GM12878 (cell line): Measurements from ENCODE around the gene CACNA1E. TPM values are rescaled to one million over a fixed set of nuclear protein-coding genes. Genes with fewer than 3 reads are reported as not detected.

ENCODE experiments used
- ATAC-seq: fragments of 200-7000 bp; cut with Tn5 transposase; 3 replicates; pipeline ENCODE4 v1.9.1; 2020; ENCODE audit warnings: mild to moderate bottlenecking, moderate library complexity
- BruUV-seq: library from RNA; stranded (reverse); fragments of 400-500 nt; replicated peaks from 2 replicates; lab custom pipeline; 2021; lab: Mats Ljungman, UMichigan
- CTCF ChIA-PET: fragments of 300-600 bp; sonication (Branson Sonifier 250); formaldehyde crosslinking; extraction: SDS; loops from one replicate; lab custom pipeline; 2021; ENCODE audit warnings: inconsistent platforms; lab: Yijun Ruan, JAX
- POLR2A ChIA-PET: fragments of 350-600 bp; formaldehyde crosslinking; extraction: SDS; loops from one replicate; lab custom pipeline; 2021; ENCODE audit warnings: inconsistent platforms; lab: Charles Lee
- RAD21 ChIA-PET: fragments of 300-600 bp; sonication (Branson Sonifier 250); formaldehyde crosslinking; loops from one replicate; lab custom pipeline; 2023; ENCODE audit warnings: antibody characterized with exemption; ENCODE audit not compliant: unreplicated experiment; lab: Charles Lee
- SMC1A ChIA-PET: fragments of 300-600 bp; sonication (Branson Sonifier 250); formaldehyde crosslinking; loops from one replicate; lab custom pipeline; 2023; ENCODE audit not compliant: unreplicated experiment, uncharacterized antibody; lab: Charles Lee
- DNase-seq: peaks from one replicate; pipeline ENCODE4 v3.0.0-alpha.2; 2011; ENCODE audit warnings: low read depth, low spot score
- FAIRE-seq: peaks from 3 replicates; lab custom pipeline; 2011; peaks lifted over from hg19 to GRCh38; lab: Jason Lieb, UNC
- H2AFZ ChIP-seq: 2 replicates; pipeline ENCODE4 v1.6.0; 2011; ENCODE audit warnings: low read depth, low read length, control low read depth; ENCODE audit not compliant: control insufficient read depth
- H3K27ac ChIP-seq: 2 replicates; pipeline ENCODE4 v1.5.1; 2011; ENCODE audit warnings: control low read depth; ENCODE audit not compliant: control insufficient read depth, insufficient read depth
- H3K27me3 ChIP-seq, 2 experiments: replicated peaks in 1 of 2; 2 replicates each; pipeline versions ENCODE4 v1.6.0 to v1.6.1; 2011; ENCODE audit warnings: low read length in 1 of 2; ENCODE audit not compliant: control insufficient read depth in 2 of 2, insufficient read depth in 2 of 2
- H3K36me3 ChIP-seq, 2 experiments: 2 replicates each; pipeline ENCODE4 v1.5.1; 2011; ENCODE audit warnings: low read length in 1 of 2; ENCODE audit not compliant: control insufficient read depth in 2 of 2, insufficient read depth in 2 of 2
- H3K4me1 ChIP-seq: 2 replicates; pipeline ENCODE4 v1.6.1; 2011; ENCODE audit warnings: mild to moderate bottlenecking, low read length, moderate library complexity, mixed read lengths; ENCODE audit not compliant: control insufficient read depth, insufficient read depth
- H3K4me2 ChIP-seq: 2 replicates; pipeline ENCODE4 v1.6.0; 2011; ENCODE audit warnings: control low read depth; ENCODE audit not compliant: control insufficient read depth, insufficient read depth
- H3K4me3 ChIP-seq: fragments of 200-600 bp; sonication (generic); 2 replicates; pipeline ENCODE4 v1.5.1; 2016
- H3K79me2 ChIP-seq: 2 replicates; pipeline ENCODE4 v1.6.0; 2011; ENCODE audit warnings: low read length; ENCODE audit not compliant: control insufficient read depth, insufficient read depth
- H3K9ac ChIP-seq: 2 replicates; pipeline ENCODE4 v1.8.0; 2011; ENCODE audit warnings: low read length, control low read depth, mixed read lengths; ENCODE audit not compliant: control insufficient read depth, insufficient read depth
- H3K9me3 ChIP-seq: replicated peaks from 3 replicates; pipeline ENCODE4 v1.5.1; 2011; ENCODE audit warnings: mild to moderate bottlenecking, low read length; ENCODE audit not compliant: control insufficient read depth, insufficient read depth
- H4K20me1 ChIP-seq: 2 replicates; pipeline ENCODE4 v1.6.0; 2011; ENCODE audit not compliant: control insufficient read depth, insufficient read depth
- ASH2L ChIP-seq: fragments of 300-600, 200-600 bp; sonication (generic); IDR thresholded peaks from 2 replicates; pipeline ENCODE4 v1.6.1; 2017; ENCODE audit warnings: low read depth, mild to moderate bottlenecking, borderline replicate concordance
- CBX3 ChIP-seq: fragments of 200-600 bp; sonication (generic); IDR thresholded peaks from 2 replicates; pipeline ENCODE4 v1.6.1; 2016; ENCODE audit warnings: low read depth, borderline replicate concordance
- EZH2 ChIP-seq: IDR thresholded peaks from 2 replicates; pipeline ENCODE4 v1.6.1; 2012; ENCODE audit warnings: low read depth, mild to moderate bottlenecking, control low read depth, inconsistent platforms, low read length, borderline replicate concordance; ENCODE audit not compliant: control insufficient read depth
- MYB ChIP-seq: fragments of 150-350 bp; IDR thresholded peaks from 2 replicates; pipeline ENCODE4 v1.6.1; 2014; ENCODE audit warnings: mild to moderate bottlenecking, low read depth, low read length, borderline replicate concordance
- NFYB ChIP-seq: IDR thresholded peaks from 2 replicates; pipeline ENCODE4 v1.6.1; 2011; ENCODE audit warnings: low read depth, mild to moderate bottlenecking, low read length, improper control_type of control experiment, moderate library complexity; ENCODE audit not compliant: insufficient read depth
- PAX5 ChIP-seq: IDR thresholded peaks from 2 replicates; pipeline ENCODE4 v1.6.1; 2011; ENCODE audit warnings: low read depth, low read length, borderline replicate concordance
- POU2F2 ChIP-seq: IDR thresholded peaks from 3 replicates; pipeline ENCODE4 v1.6.1; 2011; ENCODE audit warnings: low read depth, mild to moderate bottlenecking, low read length, borderline replicate concordance
- RELA ChIP-seq: fragments of 450-650 bp; IDR thresholded peaks from 2 replicates; pipeline ENCODE4 v1.8.0; 2014; ENCODE audit warnings: borderline replicate concordance; ENCODE audit not compliant: partially characterized antibody
- SIN3A ChIP-seq: IDR thresholded peaks from 2 replicates; pipeline ENCODE4 v1.6.1; 2012; ENCODE audit warnings: low read depth, low read length, improper control_type of control experiment
- SMAD5 ChIP-seq: IDR thresholded peaks from 2 replicates; pipeline ENCODE4 v1.6.1; 2016; ENCODE audit warnings: antibody characterized with exemption, low read depth
- SMC3 ChIP-seq: IDR thresholded peaks from 2 replicates; pipeline ENCODE4 v1.6.1; 2011; ENCODE audit warnings: low read length, improper control_type of control experiment, borderline replicate concordance
- YBX1 ChIP-seq: fragments of 450-650 bp; IDR thresholded peaks from 2 replicates; pipeline ENCODE4 v1.6.1; 2016; ENCODE audit warnings: antibody characterized with exemption
- YY1 ChIP-seq: IDR thresholded peaks from 2 replicates; pipeline ENCODE4 v1.6.1; 2011; ENCODE audit warnings: low read depth, mild to moderate bottlenecking, low read length
- ZNF24 ChIP-seq: fragments of 450-650 bp; IDR thresholded peaks from 2 replicates; pipeline ENCODE4 v1.6.1; 2017; ENCODE audit warnings: antibody characterized with exemption, mild to moderate bottlenecking
- WGBS: methylation state at CpG from one replicate; pipeline ENCODE4 v1.1.6; 2016; ENCODE audit warnings: low lambda C conversion rate; ENCODE audit not compliant: insufficient replicate concordance, insufficient coverage; ENCODE audit errors: missing lambda C conversion rate; 5-methylcytosine and 5-hydroxymethylcytosine counted together
- in situ Hi-C: fragments of 300-500 bp; cut with MboI; formaldehyde crosslinking; loops from 9 replicates; pipeline ENCODE4 v1.14.3; 2018; ENCODE audit warnings: mixed read lengths
- intact Hi-C: fragments of 100-400 bp; cut with micrococcal nuclease; formaldehyde crosslinking; loops from one replicate; pipeline ENCODE4 v1.14.2; 2022; ENCODE audit not compliant: unreplicated experiment
- polyA plus RNA-seq, 11 experiments: library from polyadenylated mRNA; depleted of rRNA in 4 of 11; unstranded in 6 of 11; stranded (reverse) in 5 of 11; fragments of >200 nt; fragmentation: Nextera tagmentation in 4 of 11; fragmentation: Illumina TruSeq in 1 of 11; extraction: Ambion mirVana in 4 of 11; extraction: Trizol in 1 of 11; gene quantifications; 1 replicate in 1 of 11; 2 replicates in 10 of 11; pipeline versions ENCODE4 v1.2.1 to v1.2.3, GENCODE V29; 2011 to 2016; ENCODE audit warnings: inconsistent platforms in 2 of 11, missing spikeins in 2 of 11, low read depth in 1 of 11
- total RNA-seq, 4 experiments: library from RNA; depleted of rRNA in 3 of 4; stranded (reverse); fragments of >200 nt in 3 of 4; fragmentation: Illumina TruSeq in 1 of 4; extraction: Trizol in 1 of 4; gene quantifications; 2 replicates each; pipeline versions ENCODE4 v1.2.1 to v1.2.3, GENCODE V29; 2013 to 2021
- TF ChIP-seq, protein P1 (sequence below): IDR thresholded peaks from 2 replicates; pipeline ENCODE4 v1.6.1; 2012; ENCODE audit warnings: low read length, inconsistent platforms
- TF ChIP-seq, protein P2 (sequence below): fragments of 150-350 bp; IDR thresholded peaks from 2 replicates; pipeline ENCODE4 v1.6.1; 2016; ENCODE audit warnings: low read depth, low read length

The CACNA1E gene
- total and polyA plus RNA-seq, 10 of the 15 experiments (the other 5 are each of a cell fraction or from before 2014, with no cell fraction given) = 0.57 to 22.0 (median 8.5) TPM

DNA sequence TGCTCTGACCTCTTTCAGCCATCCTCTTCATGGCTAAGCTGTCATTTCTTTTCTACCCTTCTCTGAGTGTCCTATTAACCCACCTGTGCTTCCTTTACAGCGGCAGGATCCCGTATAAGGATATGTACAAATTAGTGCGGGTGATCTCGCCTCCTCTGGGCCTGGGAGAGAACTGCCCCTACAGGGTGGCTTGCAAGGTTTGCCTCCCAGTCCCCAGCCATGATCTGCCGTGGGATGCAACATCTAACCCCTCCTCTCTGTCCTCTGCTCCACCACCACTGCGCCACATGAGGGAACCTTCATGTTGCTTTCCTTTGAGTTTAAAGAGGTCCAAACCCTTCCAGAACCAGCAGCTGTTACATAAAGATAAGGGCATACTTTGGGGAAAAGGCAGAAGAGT is 296.0 kb downstream of the CACNA1E start (continued):
- TF ChIP-seq SMAD5 (no peak), EZH2 (no peak), SIN3A (no peak), MYB (no peak)
- TF ChIP-seq, protein P1, sequence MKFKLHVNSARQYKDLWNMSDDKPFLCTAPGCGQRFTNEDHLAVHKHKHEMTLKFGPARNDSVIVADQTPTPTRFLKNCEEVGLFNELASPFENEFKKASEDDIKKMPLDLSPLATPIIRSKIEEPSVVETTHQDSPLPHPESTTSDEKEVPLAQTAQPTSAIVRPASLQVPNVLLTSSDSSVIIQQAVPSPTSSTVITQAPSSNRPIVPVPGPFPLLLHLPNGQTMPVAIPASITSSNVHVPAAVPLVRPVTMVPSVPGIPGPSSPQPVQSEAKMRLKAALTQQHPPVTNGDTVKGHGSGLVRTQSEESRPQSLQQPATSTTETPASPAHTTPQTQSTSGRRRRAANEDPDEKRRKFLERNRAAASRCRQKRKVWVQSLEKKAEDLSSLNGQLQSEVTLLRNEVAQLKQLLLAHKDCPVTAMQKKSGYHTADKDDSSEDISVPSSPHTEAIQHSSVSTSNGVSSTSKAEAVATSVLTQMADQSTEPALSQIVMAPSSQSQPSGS = no peak

DNA sequence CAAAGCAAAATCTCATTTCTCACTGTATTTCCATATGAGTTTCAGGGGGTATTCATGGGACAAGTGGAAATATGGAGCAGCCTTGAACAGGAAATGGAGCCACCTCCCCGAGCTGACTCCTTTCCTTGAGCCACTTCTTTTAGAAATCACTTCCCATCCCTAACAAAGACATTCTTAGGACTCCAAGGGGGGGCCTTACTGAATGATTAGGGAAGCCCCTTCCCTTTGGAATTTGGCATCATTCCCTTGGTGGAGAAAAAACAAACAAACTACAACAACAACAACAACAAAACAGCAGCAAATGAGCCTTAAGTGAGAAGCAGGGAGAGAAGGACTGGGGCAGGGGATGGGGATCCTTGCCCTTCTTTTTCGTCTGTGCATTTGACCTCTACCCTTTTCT is 299.9 kb downstream of the CACNA1E start:
- Histone ChIP-seq H3K27ac (no peak overlapping the region), H2AFZ (no peak overlapping the region)
- in situ Hi-C loops = no loop called here
- intact Hi-C loops = no loop called here
- TF ChIP-seq ZNF24 = no peak
- no peak for TF ChIP-seq YBX1
- no peak for TF ChIP-seq PAX5
- no peak for TF ChIP-seq NFYB
- TF ChIP-seq SMC3 = no peak
- TF ChIP-seq ASH2L = no peak
- no peak for TF ChIP-seq POU2F2
- TF ChIP-seq YY1 = no peak
- TF ChIP-seq RELA = no peak
- TF ChIP-seq, protein P2, sequence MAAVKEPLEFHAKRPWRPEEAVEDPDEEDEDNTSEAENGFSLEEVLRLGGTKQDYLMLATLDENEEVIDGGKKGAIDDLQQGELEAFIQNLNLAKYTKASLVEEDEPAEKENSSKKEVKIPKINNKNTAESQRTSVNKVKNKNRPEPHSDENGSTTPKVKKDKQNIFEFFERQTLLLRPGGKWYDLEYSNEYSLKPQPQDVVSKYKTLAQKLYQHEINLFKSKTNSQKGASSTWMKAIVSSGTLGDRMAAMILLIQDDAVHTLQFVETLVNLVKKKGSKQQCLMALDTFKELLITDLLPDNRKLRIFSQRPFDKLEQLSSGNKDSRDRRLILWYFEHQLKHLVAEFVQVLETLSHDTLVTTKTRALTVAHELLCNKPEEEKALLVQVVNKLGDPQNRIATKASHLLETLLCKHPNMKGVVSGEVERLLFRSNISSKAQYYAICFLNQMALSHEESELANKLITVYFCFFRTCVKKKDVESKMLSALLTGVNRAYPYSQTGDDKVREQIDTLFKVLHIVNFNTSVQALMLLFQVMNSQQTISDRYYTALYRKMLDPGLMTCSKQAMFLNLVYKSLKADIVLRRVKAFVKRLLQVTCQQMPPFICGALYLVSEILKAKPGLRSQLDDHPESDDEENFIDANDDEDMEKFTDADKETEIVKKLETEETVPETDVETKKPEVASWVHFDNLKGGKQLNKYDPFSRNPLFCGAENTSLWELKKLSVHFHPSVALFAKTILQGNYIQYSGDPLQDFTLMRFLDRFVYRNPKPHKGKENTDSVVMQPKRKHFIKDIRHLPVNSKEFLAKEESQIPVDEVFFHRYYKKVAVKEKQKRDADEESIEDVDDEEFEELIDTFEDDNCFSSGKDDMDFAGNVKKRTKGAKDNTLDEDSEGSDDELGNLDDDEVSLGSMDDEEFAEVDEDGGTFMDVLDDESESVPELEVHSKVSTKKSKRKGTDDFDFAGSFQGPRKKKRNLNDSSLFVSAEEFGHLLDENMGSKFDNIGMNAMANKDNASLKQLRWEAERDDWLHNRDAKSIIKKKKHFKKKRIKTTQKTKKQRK = no peak
- TF ChIP-seq CBX3 = no peak
- TF ChIP-seq, all 136 proteins: peak for 0
- no peaks in the 10 kb centered on the region for H4K20me1 ChIP-seq
- 29% methylated on average over 2 of the region's 2 CpGs for WGBS
- 0 out of 4 replicates have a peak, but pooled peaks cover 0 to 1% of the 10 kb centered on the region in 2 experiments for H3K36me3 ChIP-seq
- CTCF ChIA-PET = interaction anchor here (0.7 kb wide), 2 partner anchors 271 to 384 kb away, joined by 3 to 4 read pairs; no protein-coding TSS in a partner anchor
- H3K79me2 ChIP-seq = no peaks in the 10 kb centered on the region
- POLR2A ChIA-PET = no interaction called here
- DNase-seq = no peak
- no peak for FAIRE-seq
- H3K4me1 ChIP-seq = no peaks in the 10 kb centered on the region
- ATAC-seq = no peak
- no TSS peak for BruUV-seq
- H3K4me2 ChIP-seq = no peak overlapping the region
- no peaks in the 10 kb centered on the region for H3K9me3 ChIP-seq
- RAD21 ChIA-PET = no interaction called here
- SMC1A ChIA-PET = no interaction called here
- H3K27me3 ChIP-seq = no peaks in the 10 kb centered on the region
- no peak overlapping the region for H3K9ac ChIP-seq
- no peak overlapping the region for H3K4me3 ChIP-seq
